ENCODE measurements around the gene APOC3. TPM values are rescaled to one million over a fixed set of nuclear protein-coding genes. Genes with fewer than 3 reads are reported as not detected.

APOC3 gene
- total RNA-seq, 4 donors from 2014 or later, result not detected

- 68 to 73% methylated on average over 7 of the region's 7 CpGs for WGBS, 2 donors
- intact Hi-C loops (cut with DNase I), result loop anchor here (5.0 kb wide), 1 partner anchor 44 kb away; the partner anchor contains the start of gene APOA5
- TF ChIP-seq POLR2A (IDR thresholded peaks at IDR 0.05), result no peak
- TF ChIP-seq CTCF (IDR thresholded peaks at IDR 0.05), result no peak
- no peak overlapping the region for H3K4me3 ChIP-seq (replicated peaks in 1 of 3)
- no peaks in the 10 kb centered on the region for H3K36me3 ChIP-seq
- H3K9me3 ChIP-seq, result no peaks in the 10 kb centered on the region
- no peaks in the 10 kb centered on the region for H3K27me3 ChIP-seq
- DNase-seq, result no peak
- peaks cover 37 to 44% of the 10 kb centered on the region in 2 donors for H3K4me1 ChIP-seq
- peak overlapping the region; percentile 96 to 97 (median 96) for H3K27ac ChIP-seq
Measured at GRCh38 chr11:116836632-116836991, 6.9 kb downstream of the APOC3 start.

GRCh38 chr11:116837231-116838091 is 7.8 kb downstream of the APOC3 start, which contains the start of gene APOA1:
APOA1 (minus strand) TSS chr11:116837622; CDS start chr11:116837387, 235 bp downstream.
- H3K9me3 ChIP-seq, result no peaks in the 10 kb centered on the region
- H3K36me3 ChIP-seq, result no peaks in the 10 kb centered on the region
- peaks cover 37 to 44% of the 10 kb centered on the region in 2 donors for H3K4me1 ChIP-seq
- no peak within 1 kb of the TSS for H3K4me3 ChIP-seq (replicated peaks in 1 of 3)
- WGBS, 2 donors, result 73 to 76% methylated on average over 16 to 18 of the region's 19 CpGs
- no peaks in the 10 kb centered on the region for H3K27me3 ChIP-seq
- no peak for DNase-seq
- no peak for TF ChIP-seq POLR2A (IDR thresholded peaks at IDR 0.05)
- TF ChIP-seq CTCF (IDR thresholded peaks at IDR 0.05), result no peak
- intact Hi-C loops (cut with DNase I), result loop anchor here (5.0 kb wide), 1 partner anchor 45 kb away; the partner anchor contains the start of gene APOA5
- H3K27ac ChIP-seq, result peak within 1 kb of the TSS; percentile 96 to 97 (median 96)

GRCh38 chr11:116838321-116839084 is 8.8 kb downstream of the APOC3 start:
- 93 to 97% methylated on average over 6 of the region's 6 CpGs for WGBS, 2 donors
- peaks cover under 1 to 1% of the 10 kb centered on the region in 2 donors for H3K36me3 ChIP-seq
- H3K4me1 ChIP-seq, result peaks cover 37 to 43% of the 10 kb centered on the region in 2 donors
- H3K9me3 ChIP-seq, result no peaks in the 10 kb centered on the region
- H3K27ac ChIP-seq, result no peak overlapping the region
- no peak for DNase-seq
- intact Hi-C loops (cut with DNase I), result loop anchor here (5.0 kb wide), 1 partner anchor 46 kb away; the partner anchor contains the start of gene APOA5
- TF ChIP-seq POLR2A (IDR thresholded peaks at IDR 0.05) (no peak), CTCF (IDR thresholded peaks at IDR 0.05) (no peak)
- no peaks in the 10 kb centered on the region for H3K27me3 ChIP-seq
- no peak overlapping the region for H3K4me3 ChIP-seq (replicated peaks in 1 of 3)

- no peak overlapping the region for H3K4me3 ChIP-seq (replicated peaks in 1 of 3)
- WGBS, 2 donors, result 58 to 59% methylated on average over 6 of the region's 6 CpGs
- peaks cover 21 to 25% of the 10 kb centered on the region in 2 donors for H3K4me1 ChIP-seq
- no peak overlapping the region for H3K27ac ChIP-seq
- no peak for DNase-seq
- H3K27me3 ChIP-seq, result no peaks in the 10 kb centered on the region
- TF ChIP-seq CTCF (IDR thresholded peaks at IDR 0.05) (no peak), POLR2A (IDR thresholded peaks at IDR 0.05) (no peak)
- no peaks in the 10 kb centered on the region for H3K9me3 ChIP-seq
- peaks cover 6 to 12% of the 10 kb centered on the region in 2 donors for H3K36me3 ChIP-seq
- intact Hi-C loops (cut with DNase I), result no loop called here
Measured at GRCh38 chr11:116840224-116840745, 10.6 kb downstream of the APOC3 start.

All from thyroid gland (tissue), 4 donors.